Peyer's patch (tissue), 4 donors: ENCODE results near the gene RNF31.

Experiments used
- CTCF ChIP-seq, 6 experiments: fragments of 450-650 bp in 4 of 6; fragments of 200-600 bp in 2 of 6; sonication (generic) in 1 of 6; IDR thresholded peaks; one replicate each; pipeline ENCODE4 v1.5.1; 2017 to 2019; ENCODE audit warnings: antibody characterized with exemption in 6 of 6, mild to moderate bottlenecking in 3 of 6, moderate library complexity in 1 of 6
- POLR2A ChIP-seq, 2 donors: fragments of 450-650 bp; IDR thresholded peaks; one replicate each; pipeline ENCODE4 v1.5.1; 2017; ENCODE audit warnings: antibody characterized with exemption in 2 of 2, mild to moderate bottlenecking in 2 of 2, moderate library complexity in 2 of 2

- TF ChIP-seq CTCF (IDR thresholded peaks at IDR 0.05) (no peak), POLR2A (IDR thresholded peaks at IDR 0.05) (no peak)
Observed at GRCh38 chr14:24162093-24162492, 14.8 kb downstream of the RNF31 start.
